ENCODE data around the gene COG5. TPM values are rescaled to one million over a fixed set of nuclear protein-coding genes. Genes with fewer than 3 reads are reported as not detected.
A peak's percentile ranks its signal among the peaks of the same experiment; 100 is the strongest.

The COG5 gene
- total and polyA plus RNA-seq, 4 donors, result 4.1 to 27.1 (median 8.4) TPM

DNA sequence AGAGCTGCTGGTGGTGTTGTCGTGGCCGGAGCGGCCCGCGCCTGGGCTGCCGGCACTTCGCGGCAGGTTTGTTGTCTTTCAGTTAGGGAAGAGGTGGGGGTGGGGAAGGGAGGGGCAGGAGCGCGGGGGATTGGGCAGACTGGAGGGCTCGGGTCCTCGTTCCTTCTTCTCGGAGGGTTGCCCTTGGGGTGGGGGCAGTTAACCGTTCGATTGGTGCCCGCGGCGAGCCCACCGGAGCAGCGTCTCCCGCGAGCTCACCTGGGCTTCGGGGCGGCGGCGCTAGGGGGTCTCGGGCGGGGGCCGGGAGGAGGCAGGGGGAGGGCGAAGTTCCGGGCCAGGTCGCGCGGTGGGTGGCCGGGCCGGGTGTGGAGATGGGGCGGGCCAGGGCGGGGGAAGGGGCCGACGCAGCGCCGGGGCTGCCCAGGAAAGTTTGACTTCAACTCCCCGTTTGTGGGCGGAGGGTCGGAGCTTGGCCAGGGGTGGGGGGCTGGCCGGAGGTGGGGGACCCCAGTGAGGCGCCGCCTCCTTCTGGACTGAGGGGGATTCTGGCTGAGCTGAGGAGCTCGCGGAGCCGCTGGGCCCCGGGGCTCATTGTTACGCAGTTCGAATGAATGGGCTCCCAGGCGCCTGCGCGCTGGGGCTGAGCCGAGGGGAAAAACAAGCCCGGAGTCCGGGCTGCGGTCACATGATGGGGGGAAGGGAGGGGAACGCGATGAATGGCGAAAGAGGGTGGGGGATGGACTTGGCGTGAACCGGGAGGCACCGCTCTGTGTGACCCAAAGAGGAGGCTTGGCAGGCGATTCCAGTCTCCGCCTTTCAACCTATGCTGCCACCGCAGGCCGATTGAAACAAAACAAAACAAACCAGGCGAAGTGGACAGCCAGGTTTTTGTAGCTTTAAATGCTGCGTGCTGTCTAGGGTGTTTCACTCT, 394.3 kb downstream of the COG5 start (continued):
- TF ChIP-seq, protein P1, sequence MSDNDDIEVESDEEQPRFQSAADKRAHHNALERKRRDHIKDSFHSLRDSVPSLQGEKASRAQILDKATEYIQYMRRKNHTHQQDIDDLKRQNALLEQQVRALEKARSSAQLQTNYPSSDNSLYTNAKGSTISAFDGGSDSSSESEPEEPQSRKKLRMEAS (IDR thresholded peaks at IDR 0.05), result peak; percentile 89
- TF ChIP-seq, protein P2, sequence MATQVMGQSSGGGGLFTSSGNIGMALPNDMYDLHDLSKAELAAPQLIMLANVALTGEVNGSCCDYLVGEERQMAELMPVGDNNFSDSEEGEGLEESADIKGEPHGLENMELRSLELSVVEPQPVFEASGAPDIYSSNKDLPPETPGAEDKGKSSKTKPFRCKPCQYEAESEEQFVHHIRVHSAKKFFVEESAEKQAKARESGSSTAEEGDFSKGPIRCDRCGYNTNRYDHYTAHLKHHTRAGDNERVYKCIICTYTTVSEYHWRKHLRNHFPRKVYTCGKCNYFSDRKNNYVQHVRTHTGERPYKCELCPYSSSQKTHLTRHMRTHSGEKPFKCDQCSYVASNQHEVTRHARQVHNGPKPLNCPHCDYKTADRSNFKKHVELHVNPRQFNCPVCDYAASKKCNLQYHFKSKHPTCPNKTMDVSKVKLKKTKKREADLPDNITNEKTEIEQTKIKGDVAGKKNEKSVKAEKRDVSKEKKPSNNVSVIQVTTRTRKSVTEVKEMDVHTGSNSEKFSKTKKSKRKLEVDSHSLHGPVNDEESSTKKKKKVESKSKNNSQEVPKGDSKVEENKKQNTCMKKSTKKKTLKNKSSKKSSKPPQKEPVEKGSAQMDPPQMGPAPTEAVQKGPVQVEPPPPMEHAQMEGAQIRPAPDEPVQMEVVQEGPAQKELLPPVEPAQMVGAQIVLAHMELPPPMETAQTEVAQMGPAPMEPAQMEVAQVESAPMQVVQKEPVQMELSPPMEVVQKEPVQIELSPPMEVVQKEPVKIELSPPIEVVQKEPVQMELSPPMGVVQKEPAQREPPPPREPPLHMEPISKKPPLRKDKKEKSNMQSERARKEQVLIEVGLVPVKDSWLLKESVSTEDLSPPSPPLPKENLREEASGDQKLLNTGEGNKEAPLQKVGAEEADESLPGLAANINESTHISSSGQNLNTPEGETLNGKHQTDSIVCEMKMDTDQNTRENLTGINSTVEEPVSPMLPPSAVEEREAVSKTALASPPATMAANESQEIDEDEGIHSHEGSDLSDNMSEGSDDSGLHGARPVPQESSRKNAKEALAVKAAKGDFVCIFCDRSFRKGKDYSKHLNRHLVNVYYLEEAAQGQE (IDR thresholded peaks at IDR 0.05), result peak; percentile 90
- TF ChIP-seq JUND (IDR thresholded peaks at IDR 0.05), result peak; percentile 55 to 62

DNA sequence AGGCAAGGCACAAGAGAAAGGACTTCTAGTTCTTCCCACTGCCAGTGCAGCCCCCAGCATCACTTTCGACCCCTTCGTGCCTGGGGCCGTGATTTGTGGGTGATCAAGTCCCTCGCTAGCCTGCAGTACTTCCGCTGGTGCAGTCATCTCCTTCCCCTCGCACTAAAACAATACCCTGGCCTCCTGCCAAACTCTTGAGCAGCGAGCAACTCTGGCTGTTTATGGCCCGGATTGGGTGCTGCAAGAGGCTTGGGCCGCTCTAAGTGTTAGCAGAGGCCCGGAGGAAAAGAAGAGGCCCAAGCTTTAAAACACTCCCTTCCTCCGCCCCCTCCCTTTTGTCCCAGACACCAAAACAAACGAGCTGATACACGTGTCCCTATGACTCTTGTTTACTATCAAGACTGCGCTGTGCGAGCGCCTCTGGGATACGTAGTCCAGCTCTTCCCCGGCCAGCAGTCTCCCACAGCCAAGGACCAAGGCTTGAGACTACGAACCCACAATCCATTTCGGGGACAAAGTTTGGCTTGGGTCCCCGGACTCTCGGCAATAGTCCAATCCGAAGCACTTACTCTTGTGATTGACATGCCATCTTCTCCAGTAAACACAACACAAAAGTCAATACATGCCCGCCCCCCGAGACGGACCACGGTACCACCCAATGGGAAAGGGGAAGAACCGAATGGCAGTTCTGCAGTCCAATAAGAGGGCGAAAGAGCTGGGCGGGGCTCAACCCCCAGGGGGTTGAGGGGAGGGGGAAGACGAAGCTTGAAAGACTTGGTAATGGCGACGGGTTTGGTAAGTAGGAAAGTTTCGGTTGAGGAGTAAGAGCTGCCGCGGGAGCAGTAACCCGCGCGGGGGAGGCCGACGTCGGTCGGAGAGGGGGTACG, 395.2 kb downstream of the COG5 start, which contains the start of gene HBP1:
HBP1 (plus strand) TSS at position 771 of the 887 bp plus-strand sequence. CDS start 10,891 bp downstream, outside the sequence.
- TF ChIP-seq HNF4A (conservative IDR thresholded peaks at IDR 0.05), result peak; percentile 70 to 90
- peak in 1 of 2 donors; percentile 58 for TF ChIP-seq GABPA (IDR thresholded peaks at IDR 0.05 in 1 of 2, conservative IDR thresholded peaks at IDR 0.05 in 1 of 2)
- peak; percentile 41 for TF ChIP-seq TAF1 (conservative IDR thresholded peaks at IDR 0.05)
- peak; percentile 43 to 44 for TF ChIP-seq RXRA (IDR thresholded peaks at IDR 0.05)
- TF ChIP-seq, protein P3, sequence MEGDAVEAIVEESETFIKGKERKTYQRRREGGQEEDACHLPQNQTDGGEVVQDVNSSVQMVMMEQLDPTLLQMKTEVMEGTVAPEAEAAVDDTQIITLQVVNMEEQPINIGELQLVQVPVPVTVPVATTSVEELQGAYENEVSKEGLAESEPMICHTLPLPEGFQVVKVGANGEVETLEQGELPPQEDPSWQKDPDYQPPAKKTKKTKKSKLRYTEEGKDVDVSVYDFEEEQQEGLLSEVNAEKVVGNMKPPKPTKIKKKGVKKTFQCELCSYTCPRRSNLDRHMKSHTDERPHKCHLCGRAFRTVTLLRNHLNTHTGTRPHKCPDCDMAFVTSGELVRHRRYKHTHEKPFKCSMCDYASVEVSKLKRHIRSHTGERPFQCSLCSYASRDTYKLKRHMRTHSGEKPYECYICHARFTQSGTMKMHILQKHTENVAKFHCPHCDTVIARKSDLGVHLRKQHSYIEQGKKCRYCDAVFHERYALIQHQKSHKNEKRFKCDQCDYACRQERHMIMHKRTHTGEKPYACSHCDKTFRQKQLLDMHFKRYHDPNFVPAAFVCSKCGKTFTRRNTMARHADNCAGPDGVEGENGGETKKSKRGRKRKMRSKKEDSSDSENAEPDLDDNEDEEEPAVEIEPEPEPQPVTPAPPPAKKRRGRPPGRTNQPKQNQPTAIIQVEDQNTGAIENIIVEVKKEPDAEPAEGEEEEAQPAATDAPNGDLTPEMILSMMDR (IDR thresholded peaks at IDR 0.05; ENCODE audit: low read depth, low read length, missing input control), result no peak
- TF ChIP-seq, protein P4, sequence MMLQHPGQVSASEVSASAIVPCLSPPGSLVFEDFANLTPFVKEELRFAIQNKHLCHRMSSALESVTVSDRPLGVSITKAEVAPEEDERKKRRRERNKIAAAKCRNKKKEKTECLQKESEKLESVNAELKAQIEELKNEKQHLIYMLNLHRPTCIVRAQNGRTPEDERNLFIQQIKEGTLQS (IDR thresholded peaks at IDR 0.05), result peak; percentile 64
- TF ChIP-seq JUND (IDR thresholded peaks at IDR 0.05), result peak; percentile 66 to 67
- TF ChIP-seq NR2F2 (IDR thresholded peaks at IDR 0.05), result no peak
- peak; percentile 94 for TF ChIP-seq YY1 (IDR thresholded peaks at IDR 0.05)
- TF ChIP-seq RAD21 (IDR thresholded peaks at IDR 0.05), result peak; percentile 8 to 28
- peak; percentile 93 for TF ChIP-seq FOXA1 (IDR thresholded peaks at IDR 0.05)
- TF ChIP-seq SP1 (IDR thresholded peaks at IDR 0.05), result peak; percentile 99
- TF ChIP-seq, protein P1 (IDR thresholded peaks at IDR 0.05), result peak; percentile 96
- TF ChIP-seq, protein P2 (IDR thresholded peaks at IDR 0.05), result peak; percentile 80
- peak; percentile 92 for TF ChIP-seq FOXA2 (IDR thresholded peaks at IDR 0.05)
- TF ChIP-seq, protein P5, sequence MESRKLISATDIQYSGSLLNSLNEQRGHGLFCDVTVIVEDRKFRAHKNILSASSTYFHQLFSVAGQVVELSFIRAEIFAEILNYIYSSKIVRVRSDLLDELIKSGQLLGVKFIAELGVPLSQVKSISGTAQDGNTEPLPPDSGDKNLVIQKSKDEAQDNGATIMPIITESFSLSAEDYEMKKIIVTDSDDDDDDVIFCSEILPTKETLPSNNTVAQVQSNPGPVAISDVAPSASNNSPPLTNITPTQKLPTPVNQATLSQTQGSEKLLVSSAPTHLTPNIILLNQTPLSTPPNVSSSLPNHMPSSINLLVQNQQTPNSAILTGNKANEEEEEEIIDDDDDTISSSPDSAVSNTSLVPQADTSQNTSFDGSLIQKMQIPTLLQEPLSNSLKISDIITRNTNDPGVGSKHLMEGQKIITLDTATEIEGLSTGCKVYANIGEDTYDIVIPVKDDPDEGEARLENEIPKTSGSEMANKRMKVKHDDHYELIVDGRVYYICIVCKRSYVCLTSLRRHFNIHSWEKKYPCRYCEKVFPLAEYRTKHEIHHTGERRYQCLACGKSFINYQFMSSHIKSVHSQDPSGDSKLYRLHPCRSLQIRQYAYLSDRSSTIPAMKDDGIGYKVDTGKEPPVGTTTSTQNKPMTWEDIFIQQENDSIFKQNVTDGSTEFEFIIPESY (IDR thresholded peaks at IDR 0.05), result peak; percentile 88
- TF ChIP-seq HNF4G (IDR thresholded peaks at IDR 0.05), result peak; percentile 58
- TF ChIP-seq EGR1 (IDR thresholded peaks at IDR 0.05; ENCODE audit: low read depth in 2 of 2), result peak in 1 of 2 donors; percentile 56
- no peaks in the 10 kb centered on the region for H3K9me3 ChIP-seq (ENCODE audit: control insufficient read depth in 4 of 4, low read length in 3 of 4)
- H3K4me3 ChIP-seq (ENCODE audit: low read depth in 1 of 3, low read length in 3 of 3), result peak within 1 kb of the TSS; percentile 66 to 98 (median 92)
- peaks cover 5 to 20% (median 10%) of the 10 kb centered on the region in 4 donors for H3K4me1 ChIP-seq (ENCODE audit: control insufficient read depth in 4 of 4, insufficient read depth in 4 of 4, low read length in 3 of 4)
- under 1% methylated on average over 44 of the region's 44 CpGs for WGBS
- H3K27ac ChIP-seq (ENCODE audit: low read depth in 1 of 2, low read length in 2 of 2), result peak within 1 kb of the TSS; percentile 99 to 100
- H3K36me3 ChIP-seq (ENCODE audit: control insufficient read depth in 4 of 4, insufficient read depth in 3 of 4, low read depth in 1 of 4, low read length in 3 of 4), result peaks cover 0 to 2% (median under 1%) of the 10 kb centered on the region in 4 donors
- H3K27me3 ChIP-seq (ENCODE audit: control insufficient read depth in 4 of 4, insufficient read depth in 4 of 4, low read length in 3 of 4), result no peaks in the 10 kb centered on the region
- H3K9ac ChIP-seq (ENCODE audit: low read depth in 1 of 2, low read length in 2 of 2), result peak within 1 kb of the TSS; percentile 82 to 98
- DNase-seq (ENCODE audit: low spot score), result peak; percentile 96
